ENCODE results near the gene CADPS.

DNA sequence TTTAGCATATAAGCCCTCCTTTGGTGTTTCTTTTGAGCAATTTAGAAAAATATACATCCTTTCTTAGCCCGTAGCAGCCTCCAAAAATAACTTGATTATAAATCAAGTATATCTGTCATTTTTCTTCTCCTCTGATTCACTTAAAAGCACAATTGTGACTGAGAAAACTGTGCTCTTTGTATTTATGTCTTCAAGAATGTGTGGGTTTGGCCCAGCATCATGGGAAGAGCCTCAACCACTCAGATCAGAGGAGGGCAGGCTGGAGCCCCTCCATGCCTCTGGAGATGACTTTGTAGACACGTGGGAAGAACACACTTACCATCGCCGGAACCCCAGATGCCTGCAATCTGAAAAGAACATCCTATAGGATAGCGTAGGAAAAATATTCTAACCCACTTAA lies 378.1 kb downstream of the CADPS start:
- TF ChIP-seq TBL1XR1 (IDR thresholded peaks at IDR 0.05; ENCODE audit: low read length in 2 of 2): no peak
- TF ChIP-seq CBX1 (IDR thresholded peaks at IDR 0.05; ENCODE audit: low read depth): no peak

All from K562 (cell line).